Activated naive CD4-positive, alpha-beta T cell treated with Interleukin-2 at 50 U/mL for 16 hours (primary cell): ENCODE data around the gene BIRC7.

ENCODE experiments used
- DNase-seq: peaks from one replicate; pipeline ENCODE4 v3.0.0-alpha.2; 2020

Gene BIRC7

GRCh38 chr20:63235399-63235983 is at the start of gene BIRC7:
Gene BIRC7, plus strand, starts transcription at chr20:63235905. Its CDS starts 192 bp downstream, at chr20:63236097.
- DNase-seq, result no peak

GRCh38 chr20:63186084-63186483 is 49.6 kb upstream of the BIRC7 start:
- no peak for DNase-seq

- no peak for DNase-seq
These were observed 49.0 kb upstream of the BIRC7 start for GRCh38 chr20:63186528-63187316.

- no peak for DNase-seq
These were observed 48.2 kb upstream of the BIRC7 start for GRCh38 chr20:63187338-63188158.

GRCh38 chr20:63188159-63188442 is 47.6 kb upstream of the BIRC7 start:
- DNase-seq, result no peak

- no peak for DNase-seq
These were observed 46.9 kb upstream of the BIRC7 start for GRCh38 chr20:63188641-63189321.

- no peak for DNase-seq
These were observed 46.4 kb upstream of the BIRC7 start for GRCh38 chr20:63189322-63189642.

- no peak for DNase-seq
These were observed 45.7 kb upstream of the BIRC7 start for GRCh38 chr20:63189846-63190559.

GRCh38 chr20:63190828-63191227 is 44.9 kb upstream of the BIRC7 start:
- no peak for DNase-seq

GRCh38 chr20:63191400-63191799 is 44.3 kb upstream of the BIRC7 start:
- DNase-seq, result no peak

- DNase-seq, result no peak
These were observed 43.0 kb upstream of the BIRC7 start for GRCh38 chr20:63192721-63193120.

GRCh38 chr20:63194007-63194796 is 41.5 kb upstream of the BIRC7 start:
- DNase-seq, result no peak

GRCh38 chr20:63194797-63195173 is 40.9 kb upstream of the BIRC7 start:
- no peak for DNase-seq

- no peak for DNase-seq
These were observed 38.8 kb upstream of the BIRC7 start for GRCh38 chr20:63196768-63197470.

- no peak for DNase-seq
These were observed 37.1 kb upstream of the BIRC7 start for GRCh38 chr20:63198606-63199005.

GRCh38 chr20:63202021-63202420 is 33.7 kb upstream of the BIRC7 start:
- DNase-seq, result no peak

GRCh38 chr20:63202811-63203526 is 32.7 kb upstream of the BIRC7 start:
- DNase-seq, result no peak

GRCh38 chr20:63204362-63204761 is 31.3 kb upstream of the BIRC7 start:
- no peak for DNase-seq

- no peak for DNase-seq
These were observed 29.8 kb upstream of the BIRC7 start for GRCh38 chr20:63205896-63206295.

- no peak for DNase-seq
These were observed 28.8 kb upstream of the BIRC7 start for GRCh38 chr20:63206878-63207277.
